WTC11 (cell line): ENCODE data around the gene DHDDS. TPM values are rescaled to one million over a fixed set of nuclear protein-coding genes. Genes with fewer than 3 reads are reported as not detected.

Experiments
- ATAC-seq: fragments of 200-7000 bp; cut with Tn5 transposase; 2 replicates; pipeline ENCODE4 v1.10.0; 2021; ENCODE audit warnings: mild to moderate bottlenecking, moderate library complexity
- CTCF ChIA-PET: fragments of 300-600 bp; sonication (Branson Sonifier 250); formaldehyde crosslinking; loops from one replicate; lab custom pipeline; 2021; ENCODE audit warnings: antibody characterized with exemption; lab: Charles Lee
- POLR2A ChIA-PET: fragments of 350-600 bp; sonication (Branson Sonifier 250); formaldehyde crosslinking; loops from one replicate; lab custom pipeline; 2021; ENCODE audit warnings: antibody characterized with exemption; lab: Charles Lee
- DNase-seq: peaks from one replicate; pipeline ENCODE4 v3.0.0; 2021; ENCODE audit warnings: low spot score
- H3K27ac Mint-ChIP-seq: 2 replicates; pipeline ENCODE4 v1.8.0; 2021; ENCODE audit warnings: mixed read lengths
- H3K27me3 Mint-ChIP-seq: 2 replicates; pipeline ENCODE4 v1.8.0; 2021; ENCODE audit warnings: low read depth, mild to moderate bottlenecking, moderate library complexity, mixed read lengths
- H3K36me3 Mint-ChIP-seq: 2 replicates; pipeline ENCODE4 v1.8.0; 2021; ENCODE audit warnings: mixed read lengths
- H3K4me1 Mint-ChIP-seq: 2 replicates; pipeline ENCODE4 v1.8.0; 2022; ENCODE audit warnings: mixed read lengths
- H3K4me3 Mint-ChIP-seq: 2 replicates; pipeline ENCODE4 v1.8.0; 2021; ENCODE audit warnings: mild to moderate bottlenecking, moderate library complexity, mixed read lengths
- H3K9me3 Mint-ChIP-seq: 2 replicates; pipeline ENCODE4 v1.8.0; 2021; ENCODE audit warnings: mixed read lengths
- AR ChIP-seq: fragments of 250-450 bp; sonication (Bioruptor Pico); IDR thresholded peaks from 2 replicates; pipeline ENCODE4 v1.9.0; 2021; ENCODE audit warnings: mild to moderate bottlenecking
- ATF3 ChIP-seq: sonication (generic); formaldehyde crosslinking; conservative IDR thresholded peaks from 2 replicates; pipeline ENCODE4 v1.8.1; 2022; ENCODE audit warnings: mild to moderate bottlenecking, missing genetic modification reagents
- CBFB ChIP-seq: sonication (generic); formaldehyde crosslinking; IDR thresholded peaks from 2 replicates; pipeline ENCODE4 v1.8.1; 2022; ENCODE audit warnings: mild to moderate bottlenecking, low read depth, missing genetic modification reagents
- CDX4 ChIP-seq: fragments of 250-450 bp; sonication (Bioruptor Pico); IDR thresholded peaks from 2 replicates; pipeline ENCODE4 v1.9.0; 2021; ENCODE audit warnings: moderate library complexity, mild to moderate bottlenecking, inconsistent platforms, borderline replicate concordance
- E2F1 ChIP-seq: sonication (generic); formaldehyde crosslinking; IDR thresholded peaks from 2 replicates; pipeline ENCODE4 v1.8.0; 2022; ENCODE audit warnings: mild to moderate bottlenecking, missing genetic modification reagents
- ELF4 ChIP-seq: sonication (generic); formaldehyde crosslinking; IDR thresholded peaks from 2 replicates; pipeline ENCODE4 v1.8.1; 2022; ENCODE audit warnings: low read depth, mild to moderate bottlenecking, moderate library complexity, missing genetic modification reagents
- EMX1 ChIP-seq: fragments of 250-450 bp; sonication (Bioruptor Pico); IDR thresholded peaks from 2 replicates; pipeline ENCODE4 v1.8.0; 2021; ENCODE audit warnings: mild to moderate bottlenecking
- GABPB1 ChIP-seq: sonication (generic); formaldehyde crosslinking; IDR thresholded peaks from 2 replicates; pipeline ENCODE4 v1.8.1; 2023; ENCODE audit warnings: mild to moderate bottlenecking, missing genetic modification reagents
- KAT7 ChIP-seq: sonication (generic); formaldehyde crosslinking; IDR thresholded peaks from 2 replicates; pipeline ENCODE4 v1.8.1; 2023; ENCODE audit warnings: missing genetic modification reagents, mild to moderate bottlenecking, borderline replicate concordance
- NR3C1 ChIP-seq: sonication (generic); formaldehyde crosslinking; conservative IDR thresholded peaks from 2 replicates; pipeline ENCODE4 v1.8.1; 2023; ENCODE audit warnings: low read depth, mild to moderate bottlenecking, missing genetic modification reagents
- SMAD4 ChIP-seq: sonication (generic); formaldehyde crosslinking; IDR thresholded peaks from 2 replicates; pipeline ENCODE4 v1.8.0; 2022; ENCODE audit warnings: mild to moderate bottlenecking, missing genetic modification reagents
- TCF7 ChIP-seq: sonication (generic); formaldehyde crosslinking; IDR thresholded peaks from 2 replicates; pipeline ENCODE4 v1.8.0; 2022; ENCODE audit warnings: mild to moderate bottlenecking, low read depth, missing genetic modification reagents, moderate library complexity
- TEAD1 ChIP-seq: sonication (generic); formaldehyde crosslinking; IDR thresholded peaks from 2 replicates; pipeline ENCODE4 v1.8.0; 2022; ENCODE audit warnings: mild to moderate bottlenecking, missing genetic modification reagents
- ZBTB43 ChIP-seq: sonication (generic); formaldehyde crosslinking; IDR thresholded peaks from 2 replicates; pipeline ENCODE4 v1.8.1; 2023; ENCODE audit warnings: mild to moderate bottlenecking, missing genetic modification reagents
- ZNF232 ChIP-seq: sonication (generic); formaldehyde crosslinking; IDR thresholded peaks from 2 replicates; pipeline ENCODE4 v1.8.0; 2022; ENCODE audit warnings: mild to moderate bottlenecking, missing genetic modification reagents
- ZNF416 ChIP-seq: fragments of 250-450 bp; sonication (Bioruptor Pico); IDR thresholded peaks from 2 replicates; pipeline ENCODE4 v1.9.0; 2021; ENCODE audit warnings: mild to moderate bottlenecking, inconsistent platforms
- ZNF423 ChIP-seq: fragments of 250-450 bp; sonication (Bioruptor Pico); IDR thresholded peaks from 2 replicates; pipeline ENCODE4 v2.1.2; 2022; ENCODE audit warnings: mild to moderate bottlenecking, moderate library complexity
- ZNF425 ChIP-seq: fragments of 250-450 bp; sonication (Bioruptor Pico); conservative IDR thresholded peaks from 2 replicates; pipeline ENCODE4 v1.9.0; 2021; ENCODE audit warnings: mild to moderate bottlenecking
- total RNA-seq: library from RNA; stranded (reverse); gene quantifications from 3 replicates; pipeline ENCODE4 v1.2.3, GENCODE V29; 2021

DHDDS gene
- total RNA-seq, 1 experiment from 2014 or later, result 55.4 TPM

GRCh38 chr1:26478988-26479387 is 46.9 kb downstream of the DHDDS start:
- peaks cover 38% of the 10 kb centered on the region for H3K36me3 Mint-ChIP-seq
- no peak overlapping the region for H3K4me3 Mint-ChIP-seq
- H3K9me3 Mint-ChIP-seq, result no peaks in the 10 kb centered on the region
- no peak for ATAC-seq
- peaks cover 5% of the 10 kb centered on the region for H3K4me1 Mint-ChIP-seq
- H3K27me3 Mint-ChIP-seq, result no peaks in the 10 kb centered on the region
- ChIA-PET POLR2A (no interaction called here), CTCF (interaction anchor here (1.0 kb wide), 1 partner anchor 21 kb away, joined by 4 read pairs; no protein-coding TSS in a partner anchor)
- no peak for DNase-seq
- H3K27ac Mint-ChIP-seq, result no peak overlapping the region
- TF ChIP-seq EMX1 (no peak), GABPB1 (no peak), E2F1 (CRISPR knock-in tag) (no peak), CDX4 (CRISPR knock-in tag) (no peak), TCF7 (no peak), ZNF425 (CRISPR knock-in tag) (no peak), ZNF416 (no peak), AR (CRISPR knock-in tag) (no peak), KAT7 (no peak), ZNF423 (no peak), ELF4 (CRISPR knock-in tag) (no peak), ZNF232 (no peak), ZBTB43 (CRISPR knock-in tag) (no peak), TEAD1 (CRISPR knock-in tag) (no peak)

GRCh38 chr1:26482921-26483320 is 50.8 kb downstream of the DHDDS start:
- no peak for DNase-seq
- Mint-ChIP-seq H3K4me1 (0 out of 2 replicates have a peak, but pooled peaks cover 3% of the 10 kb centered on the region), H3K36me3 (peaks cover 6% of the 10 kb centered on the region), H3K9me3 (no peaks in the 10 kb centered on the region)
- POLR2A ChIA-PET, result no interaction called here
- no peak for TF ChIP-seq CBFB (CRISPR knock-in tag)
- no peak for TF ChIP-seq ATF3 (CRISPR knock-in tag)
- no peak for TF ChIP-seq SMAD4 (CRISPR knock-in tag)
- TF ChIP-seq NR3C1, result no peak
- TF ChIP-seq, all 79 proteins: peak for 0
- H3K27ac Mint-ChIP-seq, result peak overlapping the region; percentile 60; the same call in 1 of the 2 replicates
- H3K4me3 Mint-ChIP-seq, result no peak overlapping the region
- no peak for ATAC-seq
- CTCF ChIA-PET, result interaction anchor here (1.2 to 2.4 kb wide), 3 partner anchors 10 to 55 kb away, joined by 3 to 7 read pairs (median 5); partner anchors contain the start of gene HMGN2
- H3K27me3 Mint-ChIP-seq, result no peaks in the 10 kb centered on the region
